Hindlimb muscle (tissue), 1 donor: ENCODE measurements around the gene CYCS. TPM values are rescaled to one million over a fixed set of nuclear protein-coding genes. Genes with fewer than 3 reads are reported as not detected.
"Not testable (repeated sequence)": the region's sequence is repeated elsewhere in the genome, so short reads cannot be mapped to it uniquely, and the experiment has no call there.

Experiments
- DNase-seq: peaks from one replicate; pipeline ENCODE4 v3.0.0-alpha.2; 2013
- polyA plus RNA-seq: library from polyadenylated mRNA; unstranded; fragments of 120-200 nt; gene quantifications from one replicate; pipeline ENCODE4 v1.2.1, GENCODE V29; 2013; ENCODE audit not compliant: insufficient read length

Gene CYCS
- polyA plus RNA-seq, 1 donor = 115 TPM

DNA sequence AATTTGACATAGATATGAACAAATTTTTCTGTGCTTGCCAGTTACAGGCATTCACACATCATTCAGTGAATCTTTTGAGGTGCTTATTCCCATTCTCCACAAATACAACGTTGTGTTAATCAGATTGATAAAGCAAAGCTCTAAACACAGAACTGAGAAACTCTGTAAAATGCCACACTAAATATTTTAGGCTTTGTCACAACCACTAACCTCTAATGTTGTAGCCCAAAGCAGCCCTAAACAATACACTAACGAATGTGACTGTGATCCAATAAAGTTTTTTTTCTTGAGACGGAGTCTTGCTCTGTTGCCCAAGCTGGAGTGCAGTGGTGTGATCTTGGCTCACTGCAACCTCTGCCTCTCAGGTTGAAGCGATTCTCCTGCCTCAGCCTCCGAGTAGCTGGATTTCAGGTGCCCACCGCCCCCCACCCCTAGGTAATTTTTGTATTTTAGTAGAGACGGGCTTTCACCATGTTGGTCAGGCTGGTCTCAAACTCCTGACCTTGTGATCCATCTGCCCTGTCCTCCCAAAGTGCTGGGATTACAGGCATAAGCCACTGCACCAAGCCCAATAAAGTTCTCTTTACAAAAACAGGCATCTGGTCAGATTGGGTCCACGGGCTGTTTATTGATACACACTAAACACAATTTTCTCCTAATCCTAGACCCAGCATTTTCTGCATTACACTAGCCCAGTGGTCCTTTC is 6.9 kb downstream of the CYCS start:
- DNase-seq = no peak

- DNase-seq = no peak
These were observed 7.6 kb downstream of the CYCS start for GRCh38 chr7:25117226-25118047.

DNA sequence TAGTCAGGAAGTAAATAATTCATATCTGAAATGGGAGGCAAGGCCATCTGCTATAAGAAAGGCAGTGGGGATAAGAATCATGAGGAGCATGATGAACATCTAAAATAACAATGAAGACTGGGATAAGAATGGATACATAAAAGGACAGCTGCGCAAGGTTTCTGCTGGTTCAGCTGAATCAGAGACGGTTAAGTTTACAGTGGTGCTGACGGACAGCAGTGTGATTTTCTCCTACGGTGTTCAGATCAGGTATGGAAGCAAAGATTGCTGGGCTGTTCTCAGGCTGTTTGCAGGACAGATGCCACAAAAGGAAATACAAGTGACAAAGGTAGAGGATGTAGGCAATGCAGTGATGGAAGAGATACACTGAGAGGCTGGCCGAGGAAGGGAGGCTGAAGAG is 8.4 kb downstream of the CYCS start:
- DNase-seq = no peak

DNA sequence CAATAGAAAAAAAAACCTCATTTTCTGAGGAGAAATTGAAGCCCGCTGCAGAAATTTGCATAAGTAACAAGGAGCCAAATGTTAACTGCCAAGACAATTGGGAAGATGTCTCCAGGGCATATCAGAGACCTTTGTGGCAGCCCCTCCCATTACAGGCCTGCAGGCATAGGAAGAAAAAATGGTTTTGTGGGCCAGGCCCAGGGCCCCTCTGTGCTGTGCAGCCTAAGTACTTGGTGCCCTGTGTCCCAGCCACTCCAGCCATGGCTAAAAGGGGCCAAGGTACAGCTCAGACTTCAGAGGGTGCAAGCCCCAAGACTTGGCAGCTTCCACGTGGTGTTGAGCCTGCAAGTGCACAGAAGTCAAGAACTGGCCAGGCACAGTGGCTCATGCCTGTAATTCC is 14.5 kb downstream of the CYCS start:
- not testable (repeated sequence) for DNase-seq

- peak; percentile 54 for DNase-seq
These were observed 15.8 kb downstream of the CYCS start for GRCh38 chr7:25109276-25109675.

- DNase-seq = no peak
These were observed 19.1 kb downstream of the CYCS start for GRCh38 chr7:25105911-25106310.

- no peak for DNase-seq
These were observed 21.3 kb downstream of the CYCS start for GRCh38 chr7:25103773-25104172.

GRCh38 chr7:25101817-25102216 is 23.2 kb downstream of the CYCS start:
- DNase-seq = no peak

DNA sequence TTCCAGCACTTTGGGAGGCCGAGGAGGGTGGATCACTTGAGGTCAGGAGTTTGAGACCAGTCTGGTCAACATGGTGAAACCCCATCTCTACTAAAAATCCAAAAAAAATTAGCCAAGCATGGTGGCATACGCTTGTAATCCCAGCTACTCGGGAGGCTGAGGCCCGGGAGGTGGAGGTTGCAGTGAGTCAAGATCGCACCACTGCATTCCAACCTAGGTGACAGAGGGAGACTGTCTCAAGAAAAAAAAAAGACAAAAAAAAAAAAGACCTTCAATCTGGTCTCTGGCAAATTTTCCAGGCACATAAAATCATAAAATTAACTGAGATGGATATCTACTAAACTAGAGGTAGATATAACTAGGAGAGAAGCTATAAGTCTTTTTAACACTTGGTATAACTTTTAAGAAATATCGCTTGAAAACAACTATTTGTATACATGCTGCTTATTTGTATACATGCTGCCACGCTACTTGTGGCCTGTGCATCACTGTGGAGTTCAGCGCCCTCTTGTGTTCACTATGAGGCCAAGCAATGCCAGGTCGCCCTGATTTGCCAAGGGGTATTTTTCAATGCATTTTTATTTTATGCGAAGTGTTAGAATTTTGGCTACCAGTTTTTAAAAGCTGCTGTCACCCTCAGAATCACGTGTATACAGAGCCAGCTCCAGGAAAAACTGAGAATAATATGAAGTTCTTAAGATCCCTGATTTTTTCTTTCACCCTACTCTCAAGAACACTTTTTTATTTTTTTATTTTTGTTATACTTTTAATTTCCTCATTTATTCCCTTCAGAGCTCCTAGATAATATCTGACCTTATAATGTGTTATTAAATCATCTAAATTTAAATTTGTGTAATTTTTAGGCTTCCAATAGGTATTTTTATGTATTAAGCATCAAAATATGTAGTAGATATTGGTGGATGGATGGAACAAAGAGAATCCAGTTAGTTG is 26.7 kb downstream of the CYCS start:
- peak; percentile 35 for DNase-seq

DNA sequence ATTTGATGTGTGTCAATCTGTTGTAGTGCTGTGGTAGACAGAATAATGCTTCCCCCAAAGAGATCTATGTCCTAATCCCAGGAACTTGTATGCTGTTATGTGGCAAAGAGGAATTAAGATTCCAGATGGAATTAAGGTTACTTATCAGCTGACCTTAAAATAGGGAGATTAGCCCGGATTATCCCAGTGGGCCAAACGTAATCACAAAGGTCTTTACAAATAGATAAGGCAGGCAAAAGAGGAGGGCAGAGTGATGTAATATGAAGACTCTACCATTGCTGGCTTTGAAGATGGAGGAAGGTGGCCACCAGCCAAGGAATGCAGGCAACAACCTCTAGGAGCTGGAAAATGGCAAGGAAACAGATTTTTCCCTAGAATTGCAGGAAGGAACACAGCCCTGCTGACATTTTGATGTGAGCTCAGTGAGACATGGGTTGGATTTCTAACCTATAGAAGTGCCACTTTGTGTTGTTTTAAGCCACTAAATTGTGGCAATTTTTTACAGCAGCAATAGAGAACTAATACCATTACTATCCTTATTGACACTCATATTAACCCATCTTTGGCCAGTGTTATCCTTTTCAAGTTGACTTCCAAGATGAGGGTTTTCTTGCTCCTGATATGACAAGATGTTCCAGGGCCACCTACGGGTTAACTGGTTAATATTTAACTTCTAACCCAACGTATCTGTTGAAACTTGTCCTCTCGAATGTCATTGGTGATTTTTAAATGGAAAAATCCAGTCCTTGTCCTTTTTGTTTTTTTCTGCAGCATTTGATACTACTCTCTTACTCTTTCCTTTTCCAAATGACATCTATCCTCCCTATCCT is 29.3 kb downstream of the CYCS start:
- no peak for DNase-seq

- DNase-seq = peak; percentile 15
These were observed 31.7 kb downstream of the CYCS start for GRCh38 chr7:25093268-25093826.

DNA sequence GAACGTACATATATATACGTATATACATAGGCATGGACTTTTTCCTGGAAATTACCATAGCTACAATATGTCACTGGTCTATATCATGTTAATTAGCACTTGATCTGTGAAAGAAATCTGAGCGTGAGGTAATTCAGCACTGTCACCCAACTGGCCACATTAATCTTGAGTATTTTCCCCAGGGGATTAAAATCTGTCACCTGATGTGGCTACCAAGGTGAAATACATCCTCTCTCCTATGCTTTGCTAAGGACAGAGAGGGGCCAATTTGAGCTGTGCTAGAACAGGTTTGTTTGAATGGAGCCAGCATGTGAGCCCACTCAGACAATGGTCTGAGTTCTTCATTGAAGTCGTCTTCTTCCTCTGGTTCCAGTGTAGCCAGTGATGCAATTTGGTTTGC is 33.3 kb downstream of the CYCS start:
- no peak for DNase-seq

GRCh38 chr7:25091176-25091575 is 33.9 kb downstream of the CYCS start:
- DNase-seq = no peak

- DNase-seq = no peak
These were observed 34.7 kb downstream of the CYCS start for GRCh38 chr7:25090374-25090773.

DNA sequence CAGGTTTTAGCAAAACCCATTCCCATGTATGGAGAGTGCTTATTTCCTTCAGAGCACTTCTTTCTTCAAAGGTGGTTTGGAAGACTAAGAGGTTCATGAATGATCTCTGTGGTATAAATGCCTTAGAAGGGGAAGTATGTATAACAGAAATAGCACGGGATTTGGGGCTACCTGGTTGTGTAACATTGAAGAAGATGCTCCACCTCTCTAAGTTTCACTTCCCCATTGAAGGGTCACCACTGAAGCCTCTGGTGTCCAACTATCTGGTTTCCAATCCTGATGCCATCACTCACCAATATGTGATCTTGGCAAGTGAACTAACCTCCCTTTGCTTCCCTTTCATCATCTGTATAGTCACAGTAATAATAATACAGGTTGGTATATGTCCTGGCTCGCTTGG is 37.2 kb downstream of the CYCS start:
- DNase-seq = no peak

GRCh38 chr7:25084821-25085220 is 40.2 kb downstream of the CYCS start:
- DNase-seq = no peak

GRCh38 chr7:25083201-25083600 is 41.9 kb downstream of the CYCS start:
- no peak for DNase-seq

DNA sequence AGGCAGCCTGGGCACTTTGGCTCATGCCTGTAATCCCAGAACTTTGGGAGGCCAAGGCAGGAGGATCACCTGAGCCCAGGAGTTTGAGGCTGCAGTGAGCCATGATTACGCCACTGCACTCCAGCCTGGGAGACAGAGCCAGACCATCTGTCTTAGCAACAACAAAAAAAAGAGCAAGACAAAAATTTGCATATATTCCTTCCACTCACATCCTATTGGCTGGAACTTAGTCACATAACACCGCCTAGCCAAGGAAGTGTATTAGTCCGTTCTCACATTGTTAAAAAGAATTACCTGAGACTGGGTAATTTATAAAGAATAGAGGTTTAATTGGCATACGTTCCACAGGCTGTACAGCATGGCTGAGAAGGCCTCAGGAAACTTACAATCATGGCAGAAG is 43.0 kb downstream of the CYCS start:
- not testable (repeated sequence) for DNase-seq

- DNase-seq = no peak
These were observed 48.0 kb downstream of the CYCS start for GRCh38 chr7:25077096-25077495.

DNA sequence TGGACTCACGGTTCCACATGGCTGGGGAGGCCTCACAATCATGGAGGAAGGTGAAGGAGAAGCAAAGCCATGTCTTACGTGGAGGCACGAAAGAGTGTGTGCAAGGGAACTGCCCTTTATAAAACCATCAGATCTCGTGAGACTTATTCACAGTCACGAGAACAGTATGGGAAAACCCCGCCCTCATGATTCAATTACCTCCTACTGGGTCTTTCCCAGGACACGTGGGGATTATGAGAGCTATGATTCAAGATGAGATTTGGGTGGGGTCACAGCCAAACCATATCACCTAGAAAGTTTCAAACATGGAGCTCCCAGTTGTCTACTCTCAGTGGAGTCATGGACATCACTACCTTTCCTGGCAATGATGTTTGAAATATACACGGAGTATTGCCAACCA is 49.6 kb downstream of the CYCS start:
- no peak for DNase-seq

DNA sequence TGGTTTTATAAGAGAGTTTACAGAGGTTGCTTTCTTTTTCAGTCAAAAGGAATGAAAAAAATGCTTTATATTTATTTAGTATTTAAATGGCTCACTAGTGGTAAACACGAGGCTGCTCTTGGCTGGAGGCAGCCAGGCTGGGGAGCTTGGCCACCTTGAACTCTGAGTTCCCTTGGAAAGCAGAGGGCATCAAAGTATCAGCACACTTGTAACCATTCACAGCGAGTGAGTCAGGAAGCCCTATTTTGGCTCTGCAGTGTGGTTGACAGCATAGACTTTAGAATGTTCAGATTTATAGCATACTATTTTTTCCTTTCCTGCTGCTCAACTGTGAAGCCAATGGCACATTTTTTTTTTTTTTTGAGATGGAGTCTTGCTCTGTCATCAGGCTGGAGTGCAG is 51.6 kb downstream of the CYCS start:
- no peak for DNase-seq
